Measurements from ENCODE around the gene PCK2. TPM values are rescaled to one million over a fixed set of nuclear protein-coding genes. Genes with fewer than 3 reads are reported as not detected.

The PCK2 gene
- total RNA-seq, 1 donor from 2014 or later: 66.0 TPM

GRCh38 chr14:24126939-24127338 lies 32.8 kb downstream of the PCK2 start:
- Mint-ChIP-seq H3K27ac (ENCODE audit: unreplicated experiment) (no peak overlapping the region), H3K4me1 (ENCODE audit: unreplicated experiment) (no peaks in the 10 kb centered on the region), H3K27me3 (ENCODE audit: unreplicated experiment) (no peaks in the 10 kb centered on the region), H3K4me3 (ENCODE audit: unreplicated experiment) (no peak overlapping the region), H3K36me3 (ENCODE audit: unreplicated experiment) (peaks cover 9% of the 10 kb centered on the region), H3K9me3 (ENCODE audit: unreplicated experiment) (no peaks in the 10 kb centered on the region)
- no peak for TF ChIP-seq CTCF (IDR thresholded peaks at IDR 0.05)
- no peak for DNase-seq (ENCODE audit: extremely low spot score, unreplicated experiment)

GRCh38 chr14:24127673-24128072 lies 33.6 kb downstream of the PCK2 start:
- Mint-ChIP-seq H3K27ac (ENCODE audit: unreplicated experiment) (no peak overlapping the region), H3K36me3 (ENCODE audit: unreplicated experiment) (peaks cover 9% of the 10 kb centered on the region), H3K9me3 (ENCODE audit: unreplicated experiment) (no peaks in the 10 kb centered on the region), H3K4me3 (ENCODE audit: unreplicated experiment) (no peak overlapping the region), H3K4me1 (ENCODE audit: unreplicated experiment) (no peaks in the 10 kb centered on the region), H3K27me3 (ENCODE audit: unreplicated experiment) (no peaks in the 10 kb centered on the region)
- DNase-seq (ENCODE audit: extremely low spot score, unreplicated experiment): no peak
- no peak for TF ChIP-seq CTCF (IDR thresholded peaks at IDR 0.05)

GRCh38 chr14:24129410-24129998 lies 35.4 kb downstream of the PCK2 start:
- Mint-ChIP-seq H3K27me3 (ENCODE audit: unreplicated experiment) (no peaks in the 10 kb centered on the region), H3K27ac (ENCODE audit: unreplicated experiment) (no peak overlapping the region), H3K4me1 (ENCODE audit: unreplicated experiment) (no peaks in the 10 kb centered on the region), H3K4me3 (ENCODE audit: unreplicated experiment) (no peak overlapping the region), H3K36me3 (ENCODE audit: unreplicated experiment) (no peaks in the 10 kb centered on the region), H3K9me3 (ENCODE audit: unreplicated experiment) (no peaks in the 10 kb centered on the region)
- no peak for TF ChIP-seq CTCF (IDR thresholded peaks at IDR 0.05)
- DNase-seq (ENCODE audit: extremely low spot score, unreplicated experiment): no peak

DNA sequence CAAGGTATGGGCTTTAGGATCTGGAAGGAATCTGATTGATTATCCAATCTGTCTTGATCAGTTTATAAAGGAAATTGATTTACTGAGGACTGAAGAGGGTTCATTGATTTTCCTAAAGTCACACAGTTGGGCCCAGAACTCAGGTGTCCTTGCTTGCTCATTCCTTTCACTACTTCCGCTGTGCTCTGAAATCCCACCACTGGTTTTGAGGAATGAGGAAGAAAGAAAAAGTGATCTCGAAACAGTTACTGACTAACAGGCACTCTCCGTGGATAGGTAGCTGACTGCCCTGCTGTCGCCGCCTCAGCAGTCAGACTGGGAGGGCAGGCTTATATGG lies 36.2 kb downstream of the PCK2 start, which contains the start of gene FITM1:
TSS of gene FITM1 (plus strand) at position 280 of the 337 bp plus-strand sequence. CDS start 905 bp downstream, outside the sequence.
- no peak for DNase-seq (ENCODE audit: extremely low spot score, unreplicated experiment)
- Mint-ChIP-seq H3K9me3 (ENCODE audit: unreplicated experiment) (no peaks in the 10 kb centered on the region), H3K27ac (ENCODE audit: unreplicated experiment) (no peak within 1 kb of the TSS), H3K27me3 (ENCODE audit: unreplicated experiment) (no peaks in the 10 kb centered on the region), H3K36me3 (ENCODE audit: unreplicated experiment) (no peaks in the 10 kb centered on the region), H3K4me3 (ENCODE audit: unreplicated experiment) (no peak within 1 kb of the TSS), H3K4me1 (ENCODE audit: unreplicated experiment) (peaks cover 3% of the 10 kb centered on the region)
- no peak for TF ChIP-seq CTCF (IDR thresholded peaks at IDR 0.05)

GRCh38 chr14:24130717-24131548 lies 36.8 kb downstream of the PCK2 start:
- Mint-ChIP-seq H3K27me3 (ENCODE audit: unreplicated experiment) (no peaks in the 10 kb centered on the region), H3K4me3 (ENCODE audit: unreplicated experiment) (no peak overlapping the region), H3K4me1 (ENCODE audit: unreplicated experiment) (peaks cover 3% of the 10 kb centered on the region), H3K9me3 (ENCODE audit: unreplicated experiment) (no peaks in the 10 kb centered on the region), H3K27ac (ENCODE audit: unreplicated experiment) (no peak overlapping the region), H3K36me3 (ENCODE audit: unreplicated experiment) (no peaks in the 10 kb centered on the region)
- DNase-seq (ENCODE audit: extremely low spot score, unreplicated experiment): no peak
- no peak for TF ChIP-seq CTCF (IDR thresholded peaks at IDR 0.05)

Measured in osteocyte (in vitro differentiated cells).